Chondrocyte (in vitro differentiated cells): ENCODE data around the gene TRIM10. TPM values are rescaled to one million over a fixed set of nuclear protein-coding genes. Genes with fewer than 3 reads are reported as not detected.

ENCODE experiments used
- DNase-seq: peaks from one replicate; pipeline ENCODE4 v3.0.0; 2021; ENCODE audit warnings: mixed read lengths, low spot score
- H3K27ac Mint-ChIP-seq: one replicate; pipeline ENCODE4 v1.8.0; 2021; ENCODE audit warnings: mild to moderate bottlenecking, moderate library complexity, mixed read lengths; ENCODE audit not compliant: unreplicated experiment
- H3K27me3 Mint-ChIP-seq: 2 replicates; pipeline ENCODE4 v1.8.0; 2021; ENCODE audit warnings: low read depth, mixed read lengths
- H3K36me3 Mint-ChIP-seq: 2 replicates; pipeline ENCODE4 v1.8.0; 2021; ENCODE audit warnings: low read depth, mixed read lengths
- H3K4me1 Mint-ChIP-seq: 2 replicates; pipeline ENCODE4 v1.8.0; 2021; ENCODE audit warnings: low read depth, mild to moderate bottlenecking, mixed read lengths
- H3K4me3 Mint-ChIP-seq: one replicate; pipeline ENCODE4 v1.8.0; 2021; ENCODE audit warnings: mild to moderate bottlenecking, moderate library complexity, mixed read lengths; ENCODE audit not compliant: unreplicated experiment
- H3K9me3 Mint-ChIP-seq: 2 replicates; pipeline ENCODE4 v1.8.0; 2021; ENCODE audit warnings: low read depth, mixed read lengths
- CTCF ChIP-seq: fragments of 200-600 bp; sonication (generic); IDR thresholded peaks from 2 replicates; pipeline ENCODE4 v1.5.0; 2021; ENCODE audit warnings: antibody characterized with exemption, mild to moderate bottlenecking, moderate library complexity
- total RNA-seq: library from RNA; stranded (reverse); gene quantifications from 3 replicates; pipeline ENCODE4 v1.2.1, GENCODE V29; 2021

Gene TRIM10
- total RNA-seq, 1 donor from 2014 or later: not detected

- Mint-ChIP-seq H3K27ac (no peak overlapping the region), H3K36me3 (no peaks in the 10 kb centered on the region), H3K4me3 (no peak overlapping the region), H3K27me3 (peaks cover 3% of the 10 kb centered on the region), H3K4me1 (peaks cover 14% of the 10 kb centered on the region), H3K9me3 (no peaks in the 10 kb centered on the region)
- no peak for DNase-seq
- no peak for TF ChIP-seq CTCF
Measured at GRCh38 chr6:30160008-30160784, 815 bp downstream of the TRIM10 start.

- Mint-ChIP-seq H3K27me3 (peaks cover 3% of the 10 kb centered on the region), H3K9me3 (no peaks in the 10 kb centered on the region)
- DNase-seq: no peak
Measured at GRCh38 chr6:30158475-30159040, 2.5 kb downstream of the TRIM10 start.

GRCh38 chr6:30157999-30158398 is 3.0 kb downstream of the TRIM10 start:
- TF ChIP-seq CTCF: no peak
- Mint-ChIP-seq H3K4me3 (no peak overlapping the region), H3K4me1 (peaks cover 29% of the 10 kb centered on the region), H3K27me3 (peaks cover 3% of the 10 kb centered on the region), H3K36me3 (no peaks in the 10 kb centered on the region), H3K27ac (no peak overlapping the region), H3K9me3 (no peaks in the 10 kb centered on the region)
- DNase-seq: no peak

More at GRCh38 chr6:30158475-30159040, 2.5 kb downstream of the TRIM10 start:
- Mint-ChIP-seq H3K4me3 (no peak overlapping the region), H3K27ac (no peak overlapping the region), H3K4me1 (peaks cover 28% of the 10 kb centered on the region), H3K36me3 (no peaks in the 10 kb centered on the region)
- TF ChIP-seq CTCF: no peak

- H3K4me1 Mint-ChIP-seq: peaks cover 29% of the 10 kb centered on the region
- no peaks in the 10 kb centered on the region for H3K9me3 Mint-ChIP-seq
- no peak for DNase-seq
- no peak overlapping the region for H3K4me3 Mint-ChIP-seq
- H3K36me3 Mint-ChIP-seq: no peaks in the 10 kb centered on the region
- no peak for TF ChIP-seq CTCF
- H3K27me3 Mint-ChIP-seq: peaks cover 3% of the 10 kb centered on the region
- no peak overlapping the region for H3K27ac Mint-ChIP-seq
Measured at GRCh38 chr6:30157581-30157980, 3.4 kb downstream of the TRIM10 start.

- peaks cover 29% of the 10 kb centered on the region for H3K4me1 Mint-ChIP-seq
- no peaks in the 10 kb centered on the region for H3K9me3 Mint-ChIP-seq
- H3K36me3 Mint-ChIP-seq: no peaks in the 10 kb centered on the region
- H3K4me3 Mint-ChIP-seq: no peak overlapping the region
- TF ChIP-seq CTCF: no peak
- no peak for DNase-seq
- H3K27me3 Mint-ChIP-seq: peaks cover 3% of the 10 kb centered on the region
- no peak overlapping the region for H3K27ac Mint-ChIP-seq
Measured at GRCh38 chr6:30156774-30157173, 4.2 kb downstream of the TRIM10 start.
